ENCODE results near the gene NSUN7.

Gene NSUN7

DNA sequence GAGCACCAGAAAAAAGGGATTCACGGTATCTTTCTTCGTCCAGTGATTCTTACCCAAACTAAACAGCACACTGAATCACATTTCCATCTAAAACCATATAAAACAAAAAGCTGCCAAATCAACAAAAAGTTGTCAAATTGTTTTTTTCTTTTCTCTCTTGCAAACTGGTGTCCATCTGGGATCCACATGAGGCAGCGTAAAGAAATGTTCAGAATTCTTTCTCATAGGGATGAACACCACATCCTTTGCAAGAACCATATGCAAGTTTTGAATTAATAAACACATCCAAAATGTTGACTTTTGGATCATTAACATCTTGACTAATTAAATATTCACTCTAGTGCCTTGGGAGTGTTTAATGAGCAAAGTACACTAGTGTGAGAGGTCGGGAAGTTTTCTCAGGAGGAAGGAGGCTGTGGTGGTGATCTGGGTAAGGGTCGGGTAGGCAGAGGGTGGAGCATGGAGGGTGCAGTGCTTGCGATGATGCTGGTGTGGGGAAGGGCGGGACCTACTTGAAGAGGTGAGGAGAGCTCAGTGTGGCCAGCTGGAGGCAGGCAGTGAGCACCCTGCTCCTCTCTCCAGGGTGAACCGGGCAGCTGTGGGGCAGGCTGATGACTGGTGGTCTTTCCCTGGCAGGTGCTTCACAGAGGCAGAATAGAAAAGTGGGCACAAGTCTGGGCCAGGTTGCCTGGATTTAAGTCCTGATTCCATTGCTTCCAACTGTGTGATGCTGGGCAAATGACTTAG, 72.8 kb downstream of the NSUN7 start:
- no peak for DNase-seq (ENCODE audit: low spot score)

GRCh38 chr4:40825014-40825838, 75.5 kb downstream of the NSUN7 start:
- no peak for DNase-seq (ENCODE audit: low spot score)

GRCh38 chr4:40826821-40827220, 77.1 kb downstream of the NSUN7 start:
- no peak for DNase-seq (ENCODE audit: low spot score)

DNA sequence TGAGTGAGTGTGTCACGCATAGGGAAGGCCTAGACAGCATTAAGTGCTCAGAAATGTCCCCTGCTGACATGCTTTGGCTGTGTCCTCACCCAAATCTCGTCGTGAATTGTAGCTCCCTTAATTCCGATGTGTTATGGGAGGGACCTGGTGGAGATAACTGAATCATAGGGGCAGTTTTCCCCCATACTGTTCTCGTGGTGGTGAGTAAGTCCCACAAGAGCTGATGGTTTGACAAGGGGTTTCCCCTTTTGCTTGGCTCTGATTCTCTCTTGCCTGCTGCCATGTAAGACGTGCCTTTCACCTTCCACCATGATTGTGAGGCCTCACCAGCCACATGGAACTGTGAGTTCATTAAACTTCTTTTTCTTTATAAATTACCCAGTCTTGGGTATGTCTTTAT, 78.0 kb downstream of the NSUN7 start:
- DNase-seq (ENCODE audit: low spot score) = no peak

GRCh38 chr4:40828661-40829060, 78.9 kb downstream of the NSUN7 start:
- no peak for DNase-seq (ENCODE audit: low spot score)

DNA sequence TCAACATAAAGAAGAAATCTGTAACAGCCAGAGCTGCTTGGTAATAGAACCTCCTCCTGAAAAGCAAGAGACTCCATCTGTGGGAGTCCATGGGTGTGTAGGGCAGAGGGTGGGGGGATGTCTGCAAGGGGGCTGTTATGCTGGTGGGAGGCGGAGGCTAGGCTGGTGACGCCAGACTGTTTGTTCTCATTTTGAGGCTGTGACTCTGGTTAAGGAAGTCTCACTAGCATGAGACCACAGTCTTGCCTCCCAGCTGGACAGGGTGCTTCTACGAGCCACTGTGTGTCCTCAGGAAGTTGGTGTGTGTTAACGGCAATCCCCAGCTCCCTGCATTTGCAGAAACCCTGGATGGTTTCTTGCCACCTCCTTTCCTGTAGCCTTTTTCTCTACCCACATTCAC, 79.8 kb downstream of the NSUN7 start:
- no peak for DNase-seq (ENCODE audit: low spot score)

DNA sequence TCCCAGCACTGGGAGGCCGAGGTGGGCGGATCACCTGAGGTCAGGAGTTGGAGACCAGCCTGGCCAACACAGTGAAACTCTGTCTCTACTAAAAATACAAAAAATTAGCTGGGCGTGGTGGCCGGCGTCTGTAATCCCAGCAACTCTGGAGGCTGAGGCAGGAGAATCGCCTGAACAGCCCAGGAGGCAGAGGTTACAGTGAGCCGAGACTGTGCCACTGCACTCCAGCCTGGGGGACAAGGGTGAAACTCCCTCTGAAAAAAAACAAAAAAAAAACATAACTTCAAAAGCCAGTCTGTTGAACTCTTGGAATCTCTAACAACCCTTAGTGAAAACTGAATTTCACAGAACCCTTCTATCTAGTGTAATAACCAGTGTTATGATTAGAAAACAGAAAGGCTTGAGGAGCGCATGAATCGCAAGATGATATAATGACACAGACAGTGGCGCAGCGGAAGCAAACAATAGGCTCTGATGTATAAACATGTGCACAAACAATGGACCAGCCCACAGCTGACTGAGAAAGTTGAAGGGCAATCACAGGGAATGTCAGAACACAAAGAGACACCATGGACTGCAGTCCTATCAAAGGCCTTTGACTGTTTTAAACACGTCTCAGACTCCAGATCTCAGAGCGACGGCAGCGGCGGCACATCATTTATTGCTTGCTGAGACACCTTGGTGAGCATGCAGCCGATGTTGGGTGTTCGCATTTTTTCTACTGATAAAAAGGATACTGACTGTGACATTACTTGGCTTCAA, 81.6 kb downstream of the NSUN7 start:
- no peak for DNase-seq (ENCODE audit: low spot score)

GRCh38 chr4:40832175-40832574, 82.4 kb downstream of the NSUN7 start:
- no peak for DNase-seq (ENCODE audit: low spot score)

DNA sequence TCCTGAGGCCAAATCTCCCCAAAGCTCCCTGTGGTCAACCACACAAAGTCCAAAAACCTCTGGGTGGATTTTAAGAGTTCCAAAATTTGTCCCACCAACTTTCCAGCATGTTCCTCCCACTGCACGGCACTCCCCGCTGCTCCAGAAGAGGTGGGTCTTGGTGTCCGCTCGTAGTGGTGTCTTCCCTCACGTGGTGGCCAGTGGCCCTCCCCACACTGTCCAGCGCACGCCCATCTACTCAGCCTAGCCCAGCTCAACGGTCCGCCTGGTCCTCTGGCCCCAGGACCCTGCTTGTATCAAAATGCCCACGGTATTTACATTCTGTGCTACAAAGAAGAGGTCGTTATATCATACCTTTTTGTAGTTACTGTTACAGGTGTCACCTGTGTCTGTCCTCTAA, 83.5 kb downstream of the NSUN7 start:
- DNase-seq (ENCODE audit: low spot score) = no peak

DNA sequence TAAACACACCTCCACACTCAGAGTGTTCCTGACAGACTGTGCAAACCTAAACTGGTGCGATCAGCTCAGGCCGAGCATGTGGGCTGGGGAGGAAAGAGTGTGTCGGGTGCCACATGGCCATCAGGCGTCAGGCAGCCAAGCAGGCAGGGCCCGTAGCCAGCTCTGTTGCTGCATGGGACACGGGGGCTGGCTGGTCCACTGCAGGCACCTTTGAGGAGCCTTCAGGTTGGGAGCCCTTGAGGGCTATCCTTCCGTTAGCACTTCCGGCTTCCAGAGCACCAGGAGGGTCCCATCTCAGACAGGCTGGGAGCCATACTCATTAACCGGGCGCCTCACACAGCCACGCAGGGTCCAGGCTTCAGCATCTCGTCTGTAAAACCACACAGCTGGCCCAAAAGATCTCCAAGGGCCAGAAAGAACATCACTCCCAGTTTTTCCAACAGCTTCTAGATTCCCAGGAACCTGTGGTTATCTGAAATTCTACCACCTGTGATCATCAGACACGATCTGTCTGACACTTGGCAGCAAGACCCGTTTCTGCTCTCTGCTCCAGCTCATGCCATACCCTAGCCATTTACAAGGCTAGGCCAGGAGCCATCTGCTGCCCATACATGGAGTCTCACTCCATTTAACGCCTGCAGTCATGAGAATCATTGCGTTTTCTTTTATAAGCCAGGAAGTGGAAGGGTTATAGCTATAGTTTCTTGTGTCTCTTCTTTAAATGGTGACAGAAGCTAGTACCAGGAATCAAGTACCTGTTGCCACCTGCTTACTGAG, 87.5 kb downstream of the NSUN7 start:
- DNase-seq (ENCODE audit: low spot score) = peak; percentile 80

DNA sequence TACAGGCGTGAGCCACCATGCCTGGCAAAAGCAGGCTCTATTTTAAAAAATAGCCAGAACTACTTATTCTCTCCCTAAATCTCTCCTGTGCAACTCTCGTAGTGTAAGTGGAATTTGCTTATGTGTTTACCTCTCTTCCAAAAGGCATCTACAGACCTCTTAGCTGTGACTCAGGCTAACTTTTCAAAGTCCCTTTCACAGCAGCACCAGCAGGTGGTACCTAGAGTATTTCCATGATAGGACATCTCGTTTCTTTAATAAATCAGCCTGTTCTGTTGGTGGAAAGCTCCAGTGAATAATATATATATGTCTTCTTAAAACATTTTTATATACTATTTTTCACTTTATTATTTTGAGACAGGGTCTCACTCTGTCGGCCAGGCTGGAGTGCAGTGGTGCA, 89.0 kb downstream of the NSUN7 start:
- no peak for DNase-seq (ENCODE audit: low spot score)

GRCh38 chr4:40840255-40840984, 90.7 kb downstream of the NSUN7 start:
- no peak for DNase-seq (ENCODE audit: low spot score)

GRCh38 chr4:40840985-40841571, 91.3 kb downstream of the NSUN7 start:
- peak; percentile 64 for DNase-seq (ENCODE audit: low spot score)

DNA sequence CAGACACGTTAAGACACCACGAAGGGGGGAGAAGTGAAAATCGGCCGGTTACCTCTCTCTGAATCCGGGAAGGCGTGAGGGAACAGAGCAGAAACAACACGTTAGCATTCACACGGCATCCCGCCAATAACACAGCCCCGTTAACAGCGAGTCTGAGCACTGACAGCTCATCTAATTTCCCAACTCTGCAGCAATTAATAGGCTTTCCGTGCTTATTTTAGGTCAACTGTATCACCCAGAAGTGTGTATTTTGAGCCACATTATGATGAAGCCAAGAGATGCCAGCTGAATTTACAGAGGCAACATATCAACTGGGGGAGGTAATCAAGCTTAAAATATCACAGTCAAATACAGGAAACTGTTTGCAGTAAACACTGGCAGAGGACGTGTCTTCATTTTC, 92.6 kb downstream of the NSUN7 start:
- no peak for DNase-seq (ENCODE audit: low spot score)

- DNase-seq (ENCODE audit: low spot score) = no peak
These were observed 93.1 kb downstream of the NSUN7 start for GRCh38 chr4:40842725-40843423.

DNA sequence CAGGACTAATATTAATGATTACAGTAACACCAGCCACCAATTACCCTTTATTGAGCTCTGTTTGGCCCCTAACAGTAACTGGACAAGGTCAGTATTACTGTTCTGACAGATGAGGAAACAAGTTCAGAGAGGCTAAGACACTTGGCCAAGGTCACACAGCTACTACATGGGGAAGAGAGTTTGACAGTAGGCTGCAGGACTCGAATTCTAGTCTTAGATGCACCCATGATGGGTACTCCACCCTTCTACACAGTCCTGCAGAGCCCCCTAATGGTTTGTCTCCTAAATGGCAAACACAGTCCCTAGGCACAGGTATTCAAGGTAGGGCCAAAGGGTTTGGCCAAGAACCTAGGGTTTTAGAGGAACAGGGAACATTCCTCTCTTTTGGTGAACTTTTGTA, 93.9 kb downstream of the NSUN7 start:
- no peak for DNase-seq (ENCODE audit: low spot score)

DNA sequence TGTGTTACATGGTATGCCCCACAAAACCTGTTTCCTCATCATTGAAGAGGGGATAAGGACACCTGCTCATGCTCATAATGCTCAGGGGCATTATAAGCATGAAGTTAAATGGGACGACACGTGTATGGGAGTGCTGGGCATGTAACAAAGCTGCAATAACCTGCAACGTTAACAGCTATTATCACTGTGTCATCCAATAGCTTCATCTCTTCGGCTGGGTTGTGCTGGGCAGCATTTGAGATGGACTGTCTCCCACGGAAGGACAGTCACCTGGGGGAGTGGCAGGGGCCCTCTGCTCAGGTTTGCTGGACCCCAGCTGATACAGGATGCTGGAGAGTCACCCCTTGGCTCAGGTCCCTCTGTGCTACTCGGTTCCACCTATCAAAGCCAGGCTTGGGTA, 94.5 kb downstream of the NSUN7 start:
- no peak for DNase-seq (ENCODE audit: low spot score)

DNA sequence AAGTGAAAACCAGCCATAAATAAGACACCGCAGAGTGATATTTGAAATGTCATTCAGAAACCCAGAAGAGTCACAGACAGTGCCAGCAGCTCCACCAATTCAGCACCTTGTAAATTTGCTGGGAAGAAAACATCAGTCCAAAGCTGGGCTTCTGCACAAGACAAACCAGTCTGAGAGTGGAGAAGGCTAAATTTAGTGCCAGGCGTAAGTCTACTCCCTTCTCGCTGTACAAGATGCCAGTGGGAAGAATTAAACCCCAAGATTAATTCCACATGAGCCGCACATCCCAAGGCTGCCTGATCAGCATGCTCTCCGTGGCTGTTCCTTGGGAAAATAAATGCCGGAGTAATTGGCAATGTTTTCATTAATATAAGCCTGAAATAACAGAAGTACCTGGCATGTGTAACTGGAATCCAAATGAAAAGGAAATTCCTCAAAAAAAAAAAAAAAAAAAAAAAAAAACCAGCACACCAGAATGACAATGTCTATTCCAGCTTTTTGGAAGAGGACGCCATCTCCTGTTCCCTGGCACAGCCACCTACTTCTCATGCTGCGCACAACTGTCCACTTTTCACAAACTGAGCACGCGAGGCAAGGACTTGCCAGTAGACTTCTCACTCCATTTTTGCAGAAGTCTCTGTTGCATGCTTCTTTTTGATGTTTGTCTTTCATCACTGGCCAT, 95.5 kb downstream of the NSUN7 start:
- DNase-seq (ENCODE audit: low spot score) = peak; percentile 18

DNA sequence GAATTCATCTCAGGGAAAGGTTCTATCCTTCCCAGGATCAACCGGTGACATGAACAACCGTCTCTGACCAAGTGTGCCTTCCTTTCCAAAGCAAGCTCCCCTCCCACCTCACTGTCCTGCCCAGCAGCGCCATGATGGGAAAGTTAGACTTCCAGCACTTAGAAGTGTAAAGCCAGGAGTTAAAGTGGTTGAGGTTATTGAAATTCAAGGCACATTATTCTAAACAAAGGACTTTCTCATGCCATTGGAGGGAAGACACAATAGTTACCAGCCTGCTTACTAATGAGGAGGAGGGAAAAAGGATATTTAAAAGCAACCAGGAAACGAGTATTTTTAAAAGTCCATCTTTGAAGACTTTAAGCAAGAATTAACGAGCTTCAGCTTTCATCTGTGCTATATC, 96.8 kb downstream of the NSUN7 start:
- no peak for DNase-seq (ENCODE audit: low spot score)

DNA sequence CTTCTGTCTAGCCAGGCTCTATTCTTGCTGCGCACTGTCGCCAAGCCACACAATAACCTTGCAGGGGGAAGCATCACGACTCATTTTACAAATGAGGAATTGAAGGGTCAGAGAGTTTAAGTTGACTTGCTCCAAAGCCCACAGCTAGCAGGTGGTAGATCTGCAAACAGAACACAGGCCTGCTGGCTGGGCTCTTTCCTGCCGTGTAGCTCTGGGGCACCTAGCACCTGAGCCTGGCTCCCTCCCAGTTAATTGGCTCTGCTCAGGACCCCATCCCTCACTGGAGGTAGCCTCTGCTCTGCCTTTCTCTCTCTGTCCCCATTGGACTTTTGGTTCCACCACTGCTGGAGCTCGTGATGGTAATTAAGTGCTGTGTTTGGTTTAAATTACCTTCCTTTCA, 98.5 kb downstream of the NSUN7 start:
- no peak for DNase-seq (ENCODE audit: low spot score)

Measured in cerebellar cortex (tissue), 1 donor.